ENCODE measurements around the gene MYO3B. TPM values are rescaled to one million over a fixed set of nuclear protein-coding genes. Genes with fewer than 3 reads are reported as not detected.

Gene MYO3B
- polyA plus RNA-seq, 1 of the 3 experiments (the other 2 are of a cell fraction): not detected

GRCh38 chr2:170689481-170689880 is 511.5 kb downstream of the MYO3B start:
- DNase-seq: no peak
- ChIA-PET CTCF (no interaction called here), POLR2A (no interaction called here)
- Histone ChIP-seq H3F3A (replicated peaks; ENCODE audit: insufficient read depth) (no peaks in the 10 kb centered on the region), H3K79me2 (ENCODE audit: insufficient read depth) (no peaks in the 10 kb centered on the region), H3K36me3 (replicated peaks in 1 of 2; ENCODE audit: control insufficient read depth in 1 of 2, insufficient read depth in 2 of 2, low read length in 1 of 2) (no peaks in the 10 kb centered on the region), H4K20me1 (ENCODE audit: insufficient read depth) (no peaks in the 10 kb centered on the region), H3K4me2 (no peak overlapping the region), H2AFZ (ENCODE audit: low read depth) (no peak overlapping the region), H3K4me3 (ENCODE audit: low read depth in 2 of 2, low read length in 1 of 2) (no peak overlapping the region), H3K9me2 (no peaks in the 10 kb centered on the region), H3K27me3 (ENCODE audit: insufficient read depth) (no peaks in the 10 kb centered on the region), H3K9ac (no peak overlapping the region), H3K9me3 (no peaks in the 10 kb centered on the region), H3K4me1 (ENCODE audit: control insufficient read depth in 1 of 2, insufficient read depth in 2 of 2, low read depth in 1 of 2, low read length in 1 of 2) (no peaks in the 10 kb centered on the region), H3K27ac (ENCODE audit: low read depth in 2 of 2, low read length in 1 of 2) (no peak overlapping the region)
- TF ChIP-seq EP300 (IDR thresholded peaks at IDR 0.05; ENCODE audit: borderline replicate concordance in 1 of 2, low read depth in 1 of 2, low read length in 1 of 2): no peak
- TF ChIP-seq TCF12 (IDR thresholded peaks at IDR 0.05): no peak
- TF ChIP-seq REST (IDR thresholded peaks at IDR 0.05; ENCODE audit: low read depth, low read length): no peak
- no peak for TF ChIP-seq FOXM1 (IDR thresholded peaks at IDR 0.05; ENCODE audit: low read depth)
- no peak for TF ChIP-seq EZH2phosphoT487 (IDR thresholded peaks at IDR 0.05; ENCODE audit: borderline replicate concordance, low read depth)
- TF ChIP-seq TAF1 (IDR thresholded peaks at IDR 0.05; ENCODE audit: borderline replicate concordance, low read depth, low read length): no peak
- no peak for TF ChIP-seq PBX3 (IDR thresholded peaks at IDR 0.05)
- no peak for TF ChIP-seq MAX (IDR thresholded peaks at IDR 0.05; ENCODE audit: low read depth)
- no peak for TF ChIP-seq RXRA (IDR thresholded peaks at IDR 0.05; ENCODE audit: borderline replicate concordance, low read depth)
- WGBS (ENCODE audit: low lambda C conversion rate): 56% methylated on average over 5 of the region's 5 CpGs

- Histone ChIP-seq H3K36me3 (replicated peaks in 1 of 2; ENCODE audit: control insufficient read depth in 1 of 2, insufficient read depth in 2 of 2, low read length in 1 of 2) (no peaks in the 10 kb centered on the region), H3K4me1 (ENCODE audit: control insufficient read depth in 1 of 2, insufficient read depth in 2 of 2, low read depth in 1 of 2, low read length in 1 of 2) (peaks cover 0 to 4% of the 10 kb centered on the region in 2 experiments; a peak in 1 of 4 replicates), H4K20me1 (ENCODE audit: insufficient read depth) (no peaks in the 10 kb centered on the region), H3K79me2 (ENCODE audit: insufficient read depth) (no peaks in the 10 kb centered on the region), H3K4me2 (no peak overlapping the region), H2AFZ (ENCODE audit: low read depth) (no peak overlapping the region), H3K9me2 (no peaks in the 10 kb centered on the region), H3K27ac (ENCODE audit: low read depth in 2 of 2, low read length in 1 of 2) (no peak overlapping the region), H3F3A (replicated peaks; ENCODE audit: insufficient read depth) (no peaks in the 10 kb centered on the region), H3K9ac (no peak overlapping the region), H3K4me3 (ENCODE audit: low read depth in 2 of 2, low read length in 1 of 2) (no peak overlapping the region), H3K9me3 (no peaks in the 10 kb centered on the region), H3K27me3 (ENCODE audit: insufficient read depth) (no peaks in the 10 kb centered on the region)
- ChIA-PET CTCF (no interaction called here), POLR2A (no interaction called here)
- DNase-seq: no peak
- TF ChIP-seq RAD21 (IDR thresholded peaks at IDR 0.05; ENCODE audit: low read length): no peak
- no peak for TF ChIP-seq FOXJ3 (CRISPR knock-in tag; IDR thresholded peaks at IDR 0.05)
- no peak for TF ChIP-seq TAF1 (IDR thresholded peaks at IDR 0.05; ENCODE audit: borderline replicate concordance, low read depth, low read length)
- no peak for TF ChIP-seq NRF1 (IDR thresholded peaks at IDR 0.05; ENCODE audit: low read depth, low read length)
- TF ChIP-seq JUND (IDR thresholded peaks at IDR 0.05): no peak
- no peak for TF ChIP-seq SIN3A (IDR thresholded peaks at IDR 0.05; ENCODE audit: borderline replicate concordance, low read depth, low read length)
- no peak for TF ChIP-seq CTCF (IDR thresholded peaks at IDR 0.05)
- TF ChIP-seq GATA2 (CRISPR knock-in tag; IDR thresholded peaks at IDR 0.05): no peak
- no peak for TF ChIP-seq MAX (IDR thresholded peaks at IDR 0.05; ENCODE audit: low read depth)
- TF ChIP-seq FOSL2 (IDR thresholded peaks at IDR 0.05; ENCODE audit: borderline replicate concordance, low read depth): no peak
- no peak for TF ChIP-seq IRF3 (IDR thresholded peaks at IDR 0.05; ENCODE audit: low read depth, low read length)
- no peak for TF ChIP-seq RFX5 (IDR thresholded peaks at IDR 0.05; ENCODE audit: low read length)
- no peak for TF ChIP-seq RCOR1 (IDR thresholded peaks at IDR 0.05; ENCODE audit: low read length)
- WGBS (ENCODE audit: low lambda C conversion rate): 61% methylated on average over 7 of the region's 8 CpGs
These were observed 512.7 kb downstream of the MYO3B start for GRCh38 chr2:170690640-170691039.

Measured in SK-N-SH (cell line).